ENCODE measurements around the gene NACC1. TPM values are rescaled to one million over a fixed set of nuclear protein-coding genes. Genes with fewer than 3 reads are reported as not detected.

Gene NACC1
- total and polyA plus RNA-seq, 2 donors (not counting 3 experiments of a cell fraction or from before 2014, with no cell fraction given) = 97.6 to 120 TPM

DNA sequence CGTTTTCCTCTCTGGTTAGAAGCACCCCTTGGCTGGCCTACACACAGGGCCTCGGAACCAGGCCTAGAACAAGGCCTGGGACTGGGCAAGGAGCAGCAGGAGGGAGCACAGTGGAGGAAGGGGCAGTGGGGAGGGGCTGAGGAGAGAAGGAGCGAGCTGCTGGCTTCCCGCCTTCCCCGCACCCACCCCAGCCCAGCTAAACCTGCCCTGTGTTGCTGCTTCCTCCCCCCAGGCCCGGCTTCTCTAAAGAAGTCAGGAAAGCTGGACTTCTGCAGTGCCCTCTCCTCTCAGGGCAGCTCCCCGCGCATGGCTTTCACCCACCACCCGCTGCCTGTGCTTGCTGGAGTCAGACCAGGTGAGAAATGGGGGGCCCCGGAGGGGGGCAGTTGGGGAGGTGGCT, 39.7 kb upstream of the NACC1 start:
- Histone ChIP-seq H3K79me2 (ENCODE audit: control insufficient read depth, insufficient read depth, low read length) (no peaks in the 10 kb centered on the region), H3K4me1 (ENCODE audit: control insufficient read depth, extremely low read depth, insufficient read depth, low read length) (peaks cover 4% of the 10 kb centered on the region), H3K27ac (ENCODE audit: insufficient read depth, low read depth, low read length) (no peak overlapping the region), H3K9ac (replicated peaks; ENCODE audit: extremely low read depth, insufficient read depth, low read length) (no peak overlapping the region), H3K9me3 (replicated peaks; ENCODE audit: control insufficient read depth, insufficient read depth, low read length) (no peaks in the 10 kb centered on the region), H3K27me3 (ENCODE audit: control insufficient read depth in 2 of 2, insufficient read depth in 2 of 2, low read length in 2 of 2) (no peaks in the 10 kb centered on the region), H3K4me3 (replicated peaks in 1 of 3; ENCODE audit: insufficient read depth in 1 of 3, low read depth in 1 of 3, low read length in 3 of 3) (no peak overlapping the region), H3K9me1 (replicated peaks; ENCODE audit: control insufficient read depth, extremely low read depth, insufficient read depth, low read length) (no peaks in the 10 kb centered on the region), H4K20me1 (replicated peaks; ENCODE audit: control insufficient read depth, extremely low read depth, insufficient read depth, low read length) (no peaks in the 10 kb centered on the region), H3K4me2 (ENCODE audit: insufficient read depth, low read length) (no peak overlapping the region), H2AFZ (ENCODE audit: low read depth, low read length) (no peak overlapping the region), H3K36me3 (ENCODE audit: control insufficient read depth in 2 of 2, extremely low read depth in 1 of 2, insufficient read depth in 2 of 2, low read length in 2 of 2) (peaks cover 0 to 8% of the 10 kb centered on the region in 2 experiments)
- dilution Hi-C loops (cut with MboI; ENCODE audit: extremely low pct_ligation_motif_present, low sequenced_read_pairs) (no loop called here), intact Hi-C loops (cut with micrococcal nuclease) (no loop called here)
- POLR2A ChIA-PET = no interaction called here
- TF ChIP-seq GATA2 (IDR thresholded peaks at IDR 0.05; ENCODE audit: insufficient read depth, insufficient read length, low read depth, low read length) (no peak), POLR2AphosphoS5 (IDR thresholded peaks at IDR 0.05; ENCODE audit: insufficient read depth, low read depth, low read length) (no peak), JUN (IDR thresholded peaks at IDR 0.05; ENCODE audit: borderline replicate concordance, insufficient read depth, insufficient read length, low read depth) (no peak)
- DNase-seq (ENCODE audit: low read depth, low spot score) (no peak), FAIRE-seq (no peak)
- no TSS peak for BruUV-seq (replicated peaks)
- CTCF ChIA-PET = interaction anchor here (1.4 to 4.7 kb wide), 6 partner anchors 16 to 101 kb away, joined by 3 to 32 read pairs (median 18); no protein-coding TSS in a partner anchor

DNA sequence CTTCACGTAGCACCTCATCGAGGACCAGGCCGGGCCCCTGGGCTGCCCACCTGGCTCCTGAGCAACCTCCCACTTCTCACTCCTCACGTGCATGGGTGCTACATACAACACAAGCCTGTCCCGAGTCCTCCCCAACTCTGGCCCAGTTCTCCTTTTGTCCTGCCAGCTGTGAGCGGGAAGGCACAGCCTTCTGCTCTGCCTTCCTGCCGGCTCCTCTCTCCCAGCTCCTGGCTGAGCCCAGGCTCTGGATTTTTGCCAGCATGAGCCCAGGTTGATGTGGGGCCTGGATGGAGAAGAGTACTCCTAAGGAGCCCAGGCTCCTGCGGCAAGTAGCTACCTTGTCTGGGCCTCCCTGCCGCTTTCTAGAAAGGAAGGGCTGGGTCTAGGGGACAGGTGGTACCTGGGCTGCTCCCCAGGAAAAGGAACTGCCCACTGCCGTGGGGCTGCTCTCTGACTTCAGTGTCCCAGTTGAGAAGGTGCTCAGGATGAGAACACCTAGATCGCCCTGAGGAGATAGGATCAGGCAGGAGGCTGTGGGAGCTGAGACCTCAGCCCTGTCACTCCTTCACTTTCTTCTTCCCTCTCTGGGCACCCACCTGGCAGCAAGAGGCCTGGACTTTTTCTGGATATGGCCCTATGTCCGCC, 39.0 kb upstream of the NACC1 start:
- H3K79me2 ChIP-seq (ENCODE audit: control insufficient read depth, insufficient read depth, low read length) = no peaks in the 10 kb centered on the region
- no peak for DNase-seq (ENCODE audit: low read depth, low spot score)
- no peak overlapping the region for H3K4me2 ChIP-seq (ENCODE audit: insufficient read depth, low read length)
- no peaks in the 10 kb centered on the region for H4K20me1 ChIP-seq (replicated peaks; ENCODE audit: control insufficient read depth, extremely low read depth, insufficient read depth, low read length)
- dilution Hi-C loops (cut with MboI; ENCODE audit: extremely low pct_ligation_motif_present, low sequenced_read_pairs) = no loop called here
- TF ChIP-seq POLR2A (IDR thresholded peaks at IDR 0.05; ENCODE audit: low read depth, low read length) (no peak), POLR2AphosphoS5 (IDR thresholded peaks at IDR 0.05; ENCODE audit: insufficient read depth, low read depth, low read length) (no peak), MYC (IDR thresholded peaks at IDR 0.05; ENCODE audit: low read depth, low read length) (no peak), EZH2 (IDR thresholded peaks at IDR 0.05; ENCODE audit: borderline replicate concordance, low read depth, low read length, severe bottlenecking) (no peak)
- TF ChIP-seq, protein P1, sequence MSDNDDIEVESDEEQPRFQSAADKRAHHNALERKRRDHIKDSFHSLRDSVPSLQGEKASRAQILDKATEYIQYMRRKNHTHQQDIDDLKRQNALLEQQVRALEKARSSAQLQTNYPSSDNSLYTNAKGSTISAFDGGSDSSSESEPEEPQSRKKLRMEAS (IDR thresholded peaks at IDR 0.05; ENCODE audit: insufficient read depth, insufficient read length) = no peak
- no TSS peak for BruUV-seq (replicated peaks)
- ChIA-PET POLR2A (no interaction called here), CTCF (interaction anchor here (1.4 to 4.7 kb wide), 7 partner anchors 15 to 113 kb away, joined by 3 to 32 read pairs (median 14); no protein-coding TSS in a partner anchor)
- H2AFZ ChIP-seq (ENCODE audit: low read depth, low read length) = no peak overlapping the region
- H3K27ac ChIP-seq (ENCODE audit: insufficient read depth, low read depth, low read length) = no peak overlapping the region
- intact Hi-C loops (cut with micrococcal nuclease) = no loop called here
- H3K27me3 ChIP-seq (ENCODE audit: control insufficient read depth in 2 of 2, insufficient read depth in 2 of 2, low read length in 2 of 2) = no peaks in the 10 kb centered on the region
- peaks cover 0 to 5% of the 10 kb centered on the region in 2 experiments for H3K36me3 ChIP-seq (ENCODE audit: control insufficient read depth in 2 of 2, extremely low read depth in 1 of 2, insufficient read depth in 2 of 2, low read length in 2 of 2)
- no peak for FAIRE-seq
- H3K9me3 ChIP-seq (replicated peaks; ENCODE audit: control insufficient read depth, insufficient read depth, low read length) = no peaks in the 10 kb centered on the region
- H3K9me1 ChIP-seq (replicated peaks; ENCODE audit: control insufficient read depth, extremely low read depth, insufficient read depth, low read length) = no peaks in the 10 kb centered on the region
- no peak overlapping the region for H3K4me3 ChIP-seq (replicated peaks in 1 of 3; ENCODE audit: insufficient read depth in 1 of 3, low read depth in 1 of 3, low read length in 3 of 3)
- H3K9ac ChIP-seq (replicated peaks; ENCODE audit: extremely low read depth, insufficient read depth, low read length) = no peak overlapping the region
- peaks cover 4% of the 10 kb centered on the region for H3K4me1 ChIP-seq (ENCODE audit: control insufficient read depth, extremely low read depth, insufficient read depth, low read length)
